Ectodermal cell (in vitro differentiated cells): ENCODE measurements around the gene NUP133.
"Not testable (repeated sequence)": the region's sequence is repeated elsewhere in the genome, so short reads cannot be mapped to it uniquely, and the experiment has no call there.

ENCODE experiments used
- H3K27ac ChIP-seq: 2 replicates; pipeline ENCODE4 v1.7.0; 2013; ENCODE audit warnings: mild to moderate bottlenecking, low read depth, low read length; ENCODE audit not compliant: insufficient read depth, poor library complexity, severe bottlenecking
- H3K27me3 ChIP-seq: 2 replicates; pipeline ENCODE4 v1.7.0; 2013; ENCODE audit warnings: mild to moderate bottlenecking, low read length; ENCODE audit not compliant: insufficient read depth, control insufficient read depth, poor library complexity, severe bottlenecking
- H3K36me3 ChIP-seq: one replicate; pipeline ENCODE4 v1.7.0; 2013; ENCODE audit warnings: low read length; ENCODE audit not compliant: control insufficient read depth, insufficient read depth
- H3K4me1 ChIP-seq: one replicate; pipeline ENCODE4 v1.7.0; 2013; ENCODE audit warnings: low read length; ENCODE audit not compliant: control insufficient read depth, insufficient read depth
- H3K4me3 ChIP-seq: 2 replicates; pipeline ENCODE4 v1.7.0; 2013; ENCODE audit warnings: low read depth, low read length, control low read depth; ENCODE audit not compliant: insufficient read depth
- H3K9me3 ChIP-seq: 2 replicates; pipeline ENCODE4 v1.7.0; 2013; ENCODE audit warnings: mild to moderate bottlenecking, low read length, moderate library complexity; ENCODE audit not compliant: control insufficient read depth
- WGBS, 2 experiments: methylation state at CpG; one replicate each; pipeline ENCODE4 v1.1.7; 2013; ENCODE audit warnings: missing lambda C conversion rate in 2 of 2; 5-methylcytosine and 5-hydroxymethylcytosine counted together

The NUP133 gene

GRCh38 chr1:229408458-229409037, 99.6 kb downstream of the NUP133 start:
- Histone ChIP-seq H3K27me3 (peaks cover 52% of the 10 kb centered on the region), H3K9me3 (no peaks in the 10 kb centered on the region), H3K4me1 (peaks cover 20% of the 10 kb centered on the region), H3K27ac (no peak overlapping the region), H3K4me3 (no peak overlapping the region), H3K36me3 (no peaks in the 10 kb centered on the region)
- WGBS, 2 experiments: 66 to 71% methylated on average over 8 of the region's 8 CpGs

GRCh38 chr1:229407206-229408026, 100.7 kb downstream of the NUP133 start:
- Histone ChIP-seq H3K9me3 (no peaks in the 10 kb centered on the region), H3K27me3 (peaks cover 52% of the 10 kb centered on the region), H3K36me3 (no peaks in the 10 kb centered on the region), H3K27ac (no peak overlapping the region), H3K4me1 (peaks cover 20% of the 10 kb centered on the region), H3K4me3 (peak overlapping the region; percentile 26)
- WGBS, 2 experiments: 14 to 15% methylated on average over 68 of the region's 68 CpGs

GRCh38 chr1:229406798-229407197, 101.3 kb downstream of the NUP133 start:
- H3K9me3 ChIP-seq: no peaks in the 10 kb centered on the region
- peak overlapping the region; percentile 26 for H3K4me3 ChIP-seq
- no peak overlapping the region for H3K27ac ChIP-seq
- H3K36me3 ChIP-seq: no peaks in the 10 kb centered on the region
- peaks cover 48% of the 10 kb centered on the region for H3K27me3 ChIP-seq
- H3K4me1 ChIP-seq: peaks cover 20% of the 10 kb centered on the region
- 2% methylated on average over 10 of the region's 10 CpGs for WGBS, 2 experiments

- no peak overlapping the region for H3K27ac ChIP-seq
- peaks cover 25% of the 10 kb centered on the region for H3K27me3 ChIP-seq
- no peak overlapping the region for H3K4me3 ChIP-seq
- no peaks in the 10 kb centered on the region for H3K9me3 ChIP-seq
- peaks cover 4% of the 10 kb centered on the region for H3K4me1 ChIP-seq
- H3K36me3 ChIP-seq: no peaks in the 10 kb centered on the region
- WGBS, 2 experiments: 91 to 96% methylated on average over 8 of the region's 8 CpGs
Observed at GRCh38 chr1:229403573-229403972, 104.6 kb downstream of the NUP133 start.

- Histone ChIP-seq H3K9me3 (no peaks in the 10 kb centered on the region), H3K27me3 (peaks cover 19% of the 10 kb centered on the region), H3K36me3 (no peaks in the 10 kb centered on the region), H3K4me1 (peaks cover 4% of the 10 kb centered on the region), H3K27ac (no peak overlapping the region), H3K4me3 (no peak overlapping the region)
- WGBS, 2 experiments: 83 to 84% methylated on average over 6 of the region's 6 CpGs
Observed at GRCh38 chr1:229402993-229403392, 105.1 kb downstream of the NUP133 start.

- H3K27me3 ChIP-seq: peaks cover 13% of the 10 kb centered on the region
- H3K4me1 ChIP-seq, H3K27ac ChIP-seq, H3K4me3 ChIP-seq, H3K36me3 ChIP-seq, H3K9me3 ChIP-seq: not testable (repeated sequence)
- WGBS, 2 experiments: 88 to 90% methylated on average over 4 of the region's 4 CpGs
Observed at GRCh38 chr1:229402329-229402728, 105.8 kb downstream of the NUP133 start.

GRCh38 chr1:229397762-229398161, 110.4 kb downstream of the NUP133 start:
- Histone ChIP-seq H3K27me3 (no peaks in the 10 kb centered on the region), H3K4me3 (no peak overlapping the region), H3K9me3 (no peaks in the 10 kb centered on the region), H3K27ac (no peak overlapping the region), H3K4me1 (no peaks in the 10 kb centered on the region), H3K36me3 (no peaks in the 10 kb centered on the region)
- WGBS, 2 experiments: 68 to 91% methylated on average over 4 of the region's 5 CpGs

- no peaks in the 10 kb centered on the region for H3K36me3 ChIP-seq
- H3K4me3 ChIP-seq: no peak overlapping the region
- H3K4me1 ChIP-seq: no peaks in the 10 kb centered on the region
- H3K27ac ChIP-seq: no peak overlapping the region
- WGBS, 2 experiments: 56 to 57% methylated on average over 11 of the region's 11 CpGs
- no peaks in the 10 kb centered on the region for H3K9me3 ChIP-seq
- no peaks in the 10 kb centered on the region for H3K27me3 ChIP-seq
Observed at GRCh38 chr1:229396585-229397206, 111.4 kb downstream of the NUP133 start.

GRCh38 chr1:229394517-229394916, 113.6 kb downstream of the NUP133 start:
- H3K36me3 ChIP-seq, H3K27me3 ChIP-seq, H3K27ac ChIP-seq, H3K4me1 ChIP-seq, H3K4me3 ChIP-seq, H3K9me3 ChIP-seq: not testable (repeated sequence)
- 84 to 93% methylated on average over 4 to 5 of the region's 5 CpGs for WGBS, 2 experiments

- H3K4me1 ChIP-seq: no peaks in the 10 kb centered on the region
- WGBS, 2 experiments: 90 to 96% methylated on average over 2 to 4 of the region's 4 CpGs
Observed at GRCh38 chr1:229392936-229393335, 115.2 kb downstream of the NUP133 start.

More at GRCh38 chr1:229392936-229393335, 115.2 kb downstream of the NUP133 start:
- H3K27ac ChIP-seq: no peak overlapping the region
- H3K9me3 ChIP-seq: no peaks in the 10 kb centered on the region
- H3K36me3 ChIP-seq: no peaks in the 10 kb centered on the region
- H3K4me3 ChIP-seq: no peak overlapping the region
- no peaks in the 10 kb centered on the region for H3K27me3 ChIP-seq
